Measurements from ENCODE around the gene GPR55.

Gene GPR55

DNA sequence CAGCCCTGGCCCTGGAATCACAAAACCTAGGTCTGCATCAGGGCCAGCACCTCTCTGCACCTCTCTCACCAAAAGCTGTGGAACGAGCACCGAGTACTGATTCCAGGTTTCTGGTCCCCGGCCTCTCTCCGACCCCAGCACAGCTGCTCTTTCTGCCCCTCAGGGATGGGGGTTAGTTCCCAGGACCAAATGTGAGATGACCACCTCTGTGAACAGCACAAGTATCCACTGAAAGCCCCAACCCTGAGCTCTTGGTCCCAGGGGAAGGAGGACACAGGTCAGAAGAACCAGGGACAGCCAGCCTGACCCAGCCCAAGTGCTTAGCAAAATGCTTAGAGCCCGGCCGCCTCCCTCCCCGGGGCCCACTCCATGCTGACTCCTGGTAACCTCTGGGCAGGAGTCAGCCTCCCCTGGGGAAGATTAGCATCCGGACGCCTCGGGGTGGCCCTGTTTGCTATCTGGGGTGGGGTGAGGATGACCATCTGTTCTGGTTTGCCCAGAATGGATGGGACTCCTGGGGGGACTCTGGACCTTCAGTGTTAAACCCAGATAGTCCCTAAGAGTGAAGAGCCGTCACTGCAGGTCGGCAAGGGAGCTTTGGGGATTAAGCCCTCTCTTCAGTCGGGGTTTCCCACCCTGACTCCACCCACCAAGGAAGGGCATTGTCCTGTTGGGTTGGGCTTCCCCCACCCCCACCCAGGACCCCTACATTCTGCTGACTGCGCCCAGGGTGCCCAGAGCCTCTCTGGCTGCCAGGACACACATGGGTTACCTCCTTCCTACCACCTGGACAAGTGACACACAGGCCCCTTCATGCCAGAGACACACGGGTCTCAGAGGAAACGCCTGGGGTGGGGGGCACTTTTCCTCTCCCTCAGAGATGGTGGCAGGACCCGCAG lies 9.4 kb upstream of the GPR55 start:
- DNase-seq (ENCODE audit: low read depth), result no peak

DNA sequence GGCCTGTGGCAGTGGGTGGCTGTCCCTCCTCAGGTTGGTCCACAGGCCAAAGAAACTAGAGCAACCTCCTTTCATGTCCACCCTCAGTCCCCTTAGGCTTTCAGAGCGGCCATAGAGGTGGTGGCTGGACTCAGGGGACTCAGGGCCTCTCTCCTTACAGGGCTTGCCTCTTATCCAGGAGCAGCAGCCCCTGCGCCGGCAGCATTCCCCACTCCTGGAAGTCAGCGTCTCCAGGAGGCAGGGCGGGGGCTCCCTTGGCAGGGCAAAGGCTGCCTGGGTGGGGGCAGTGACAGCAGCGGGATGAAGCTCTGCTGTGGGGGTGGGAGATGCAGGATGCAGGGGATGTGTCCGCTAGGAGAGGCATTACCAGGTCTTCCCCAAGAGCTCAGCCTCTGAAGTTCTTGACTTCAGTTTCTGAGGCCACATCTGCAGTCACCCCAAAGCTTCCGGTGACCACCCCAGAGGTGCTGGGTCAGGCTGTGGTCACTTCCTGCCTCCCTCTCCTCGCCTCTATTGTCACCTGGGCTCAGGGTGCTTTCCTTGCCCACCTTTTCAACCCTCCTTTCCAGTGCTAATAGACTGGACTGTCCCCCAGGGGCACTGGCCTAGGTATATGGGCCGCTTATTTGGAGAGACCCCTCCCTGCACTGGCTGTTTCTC lies 8.6 kb upstream of the GPR55 start:
- no peak for DNase-seq (ENCODE audit: low read depth)

GRCh38 chr2:230932556-230933511 lies 7.8 kb upstream of the GPR55 start:
- DNase-seq (ENCODE audit: low read depth), result peak; percentile 42

GRCh38 chr2:230931556-230932231 lies 6.7 kb upstream of the GPR55 start:
- no peak for DNase-seq (ENCODE audit: low read depth)

GRCh38 chr2:230930928-230931555 lies 6.0 kb upstream of the GPR55 start:
- DNase-seq (ENCODE audit: low read depth), result no peak

DNA sequence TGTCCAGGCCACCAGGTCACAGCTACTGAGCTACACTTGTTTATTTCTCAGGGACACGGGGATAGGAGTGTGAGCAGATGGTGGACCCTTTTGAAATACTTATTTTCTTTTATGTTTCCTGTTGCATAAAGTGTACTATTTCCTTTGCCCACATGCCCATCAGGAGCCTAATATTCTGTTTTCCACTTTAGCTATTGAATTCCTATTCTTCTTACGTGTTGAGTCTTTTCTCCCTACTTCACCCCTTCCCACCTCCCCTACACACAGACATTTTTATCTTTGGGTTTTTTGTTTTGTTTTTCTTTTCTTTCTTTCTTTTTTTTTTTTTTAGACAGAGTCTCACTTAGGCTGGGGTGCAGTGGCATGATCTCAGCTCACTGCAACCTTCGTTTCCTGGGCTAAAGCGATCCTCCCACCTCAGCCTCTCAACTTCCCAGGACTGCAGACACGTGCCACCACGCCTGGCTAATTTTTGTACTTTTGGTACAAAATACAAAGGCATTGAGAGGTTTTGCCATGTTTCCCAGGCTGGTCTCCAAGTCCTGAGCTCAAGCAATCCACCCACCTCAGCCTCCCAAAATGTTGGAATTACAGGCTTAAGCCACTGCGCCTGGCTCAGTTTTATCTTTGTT lies 5.2 kb upstream of the GPR55 start:
- no peak for DNase-seq (ENCODE audit: low read depth)

DNA sequence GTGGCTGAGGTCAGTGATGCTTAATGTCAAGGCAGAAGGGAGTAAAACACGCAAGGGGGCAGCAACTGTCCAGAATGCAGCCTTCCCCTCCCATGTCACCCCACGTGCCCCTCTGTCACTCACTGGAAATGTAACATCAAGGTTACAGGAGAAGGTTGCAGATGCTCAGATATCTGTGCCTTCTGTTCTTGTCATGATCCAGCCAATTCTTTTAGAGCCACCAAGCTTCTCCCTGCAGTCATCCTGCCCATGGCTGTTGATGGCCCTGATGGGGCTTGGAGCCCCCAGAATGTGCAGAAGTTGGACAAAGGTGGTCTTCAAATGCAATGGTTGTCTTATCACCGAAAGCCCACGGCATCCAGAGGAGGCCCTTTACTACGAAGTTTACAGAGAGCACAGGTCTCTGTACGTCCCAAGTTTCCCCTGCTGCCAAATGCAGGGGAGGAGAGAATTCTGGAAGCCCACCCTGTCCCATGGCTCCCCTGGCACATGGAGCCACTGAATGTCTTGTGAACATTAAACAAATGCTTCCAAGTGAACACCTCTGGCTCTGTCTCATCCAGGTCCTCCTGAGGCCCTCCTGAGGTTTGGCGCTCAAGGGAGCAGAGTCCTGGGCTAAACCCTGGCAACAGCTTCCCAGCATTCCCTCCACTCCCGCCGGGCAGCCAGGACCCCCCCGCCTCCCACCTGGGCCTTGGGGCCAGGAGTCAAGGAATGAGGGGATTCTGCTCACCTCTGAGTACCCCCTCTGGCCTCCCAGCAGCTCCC lies 4.5 kb upstream of the GPR55 start:
- DNase-seq (ENCODE audit: low read depth), result no peak

- no peak for DNase-seq (ENCODE audit: low read depth)
Measured at GRCh38 chr2:230928701-230929380, 3.8 kb upstream of the GPR55 start.

- DNase-seq (ENCODE audit: low read depth), result no peak
Measured at GRCh38 chr2:230927711-230928341, 2.8 kb upstream of the GPR55 start.

GRCh38 chr2:230925879-230926765 lies 1.1 kb upstream of the GPR55 start:
- DNase-seq (ENCODE audit: low read depth), result no peak

- no peak for DNase-seq (ENCODE audit: low read depth)
Measured at GRCh38 chr2:230925443-230925878, 419 bp upstream of the GPR55 start.

DNA sequence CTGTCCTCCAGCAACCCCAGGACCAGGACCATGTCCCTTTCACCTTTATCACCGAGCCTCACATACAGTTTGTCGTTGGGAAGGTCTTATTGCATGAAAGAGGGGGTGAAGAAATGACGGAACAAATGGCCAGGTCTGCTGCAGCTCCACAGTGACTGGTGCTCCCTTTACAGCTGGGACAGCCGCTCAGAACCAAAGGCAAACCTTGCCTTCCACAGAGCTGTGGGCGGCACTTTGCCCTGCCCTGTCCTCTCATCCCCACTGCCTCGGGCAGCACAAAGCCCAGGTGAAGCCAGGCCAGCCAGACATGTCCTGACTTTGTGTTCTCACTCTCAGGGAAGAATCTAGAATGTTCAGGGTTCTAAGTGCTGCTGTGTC lies 961 bp downstream of the GPR55 start:
- DNase-seq (ENCODE audit: low read depth), result no peak

- no peak for DNase-seq (ENCODE audit: low read depth)
Measured at GRCh38 chr2:230922951-230923717, 1.9 kb downstream of the GPR55 start.

- DNase-seq (ENCODE audit: low read depth), result no peak
Measured at GRCh38 chr2:230921806-230922595, 3.0 kb downstream of the GPR55 start.

- no peak for DNase-seq (ENCODE audit: low read depth)
Measured at GRCh38 chr2:230920167-230920566, 4.9 kb downstream of the GPR55 start.

DNA sequence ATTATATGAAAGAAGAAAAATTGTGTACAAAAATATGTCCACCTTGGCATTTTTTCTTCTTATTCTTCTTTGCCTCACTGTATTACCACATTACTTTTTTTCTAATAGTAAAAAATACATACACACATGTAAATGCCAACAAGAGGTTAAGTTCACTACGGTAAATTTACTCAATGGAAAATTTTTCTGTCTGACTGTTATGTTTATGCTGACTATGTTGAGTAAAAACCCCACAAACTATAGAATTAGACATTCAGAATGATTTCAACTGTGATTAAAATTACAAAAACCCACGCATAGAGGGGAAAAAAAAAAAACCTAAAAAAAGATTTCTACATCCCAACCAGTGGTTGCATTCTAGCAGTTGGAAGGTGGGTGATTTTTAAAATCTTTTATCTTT lies 5.4 kb downstream of the GPR55 start:
- no peak for DNase-seq (ENCODE audit: low read depth)

Measured in EH (cell line).